Endothelial cell of umbilical vein (primary cell): ENCODE measurements around the gene MTARC2. TPM values are rescaled to one million over a fixed set of nuclear protein-coding genes. Genes with fewer than 3 reads are reported as not detected.

Experiments
- BruUV-seq: library from RNA; stranded (reverse); fragments of 400-500 nt; replicated peaks from 2 replicates; lab custom pipeline; 2021; lab: Mats Ljungman, UMichigan
- CTCF ChIA-PET: fragments of 300-600, 350-600 bp; sonication (Branson Sonifier 250); formaldehyde crosslinking; loops from one replicate; lab custom pipeline; 2021; ENCODE audit warnings: antibody characterized with exemption, inconsistent platforms; lab: Charles Lee
- POLR2A ChIA-PET: fragments of 300-600, 350-600 bp; sonication (Branson Sonifier 250); formaldehyde crosslinking; loops from one replicate; lab custom pipeline; 2021; ENCODE audit warnings: antibody characterized with exemption, inconsistent platforms; lab: Charles Lee
- DNase-seq: peaks from one replicate; pipeline ENCODE4 v3.0.0-alpha.2; 2011; ENCODE audit warnings: low read depth, low spot score
- FAIRE-seq: peaks from 2 replicates; lab custom pipeline; 2011; peaks lifted over from hg19 to GRCh38; lab: Jason Lieb, UNC
- H2AFZ ChIP-seq: 2 replicates; pipeline ENCODE4 v1.6.0; 2012; ENCODE audit warnings: low read depth, low read length, control low read depth, inconsistent platforms
- H3K27ac ChIP-seq: 2 replicates; pipeline ENCODE4 v1.5.1; 2011; ENCODE audit warnings: low read depth, mild to moderate bottlenecking, control low read depth, low read length, moderate library complexity; ENCODE audit not compliant: insufficient read depth
- H3K27me3 ChIP-seq, 2 experiments: 2 replicates each; pipeline versions ENCODE4 v1.6.0 to v1.6.1; 2011; ENCODE audit warnings: low read length in 2 of 2, mixed read lengths in 1 of 2; ENCODE audit not compliant: control insufficient read depth in 2 of 2, insufficient read depth in 2 of 2
- H3K36me3 ChIP-seq, 2 experiments: 2 replicates in 1 of 2; 3 replicates in 1 of 2; pipeline ENCODE4 v1.5.1; 2011; ENCODE audit warnings: low read length in 2 of 2, mild to moderate bottlenecking in 1 of 2, moderate library complexity in 1 of 2; ENCODE audit not compliant: control insufficient read depth in 2 of 2, insufficient read depth in 2 of 2; ENCODE audit errors: extremely low read depth in 1 of 2
- H3K4me1 ChIP-seq: 3 replicates; pipeline ENCODE4 v1.5.1; 2011; ENCODE audit warnings: mild to moderate bottlenecking, low read length; ENCODE audit not compliant: control insufficient read depth, insufficient read depth; ENCODE audit errors: extremely low read depth
- H3K4me2 ChIP-seq: 2 replicates; pipeline ENCODE4 v1.6.1; 2011; ENCODE audit warnings: low read length, control low read depth, mixed read lengths; ENCODE audit not compliant: insufficient read depth
- H3K4me3 ChIP-seq, 3 experiments: fragments of 200-600 bp in 1 of 3; sonication (generic), shearing (Covaris generic) in 1 of 3; replicated peaks in 1 of 3; 2 replicates each; pipeline ENCODE4 v1.5.1; 2011 to 2016; ENCODE audit warnings: control low read depth in 3 of 3, low read length in 3 of 3, mild to moderate bottlenecking in 2 of 3, inconsistent platforms in 1 of 3, low read depth in 1 of 3, moderate library complexity in 1 of 3; ENCODE audit not compliant: insufficient read depth in 1 of 3
- H3K79me2 ChIP-seq: 2 replicates; pipeline ENCODE4 v1.6.0; 2012; ENCODE audit warnings: low read length, inconsistent platforms; ENCODE audit not compliant: control insufficient read depth, insufficient read depth
- H3K9ac ChIP-seq: replicated peaks from 2 replicates; pipeline ENCODE3; 2011; ENCODE audit warnings: low read length, control low read depth; ENCODE audit not compliant: insufficient read depth; ENCODE audit errors: extremely low read depth
- H3K9me1 ChIP-seq: replicated peaks from 3 replicates; pipeline ENCODE4 v1.6.0; 2011; ENCODE audit warnings: mild to moderate bottlenecking, low read length; ENCODE audit not compliant: control insufficient read depth, insufficient read depth; ENCODE audit errors: extremely low read depth
- H3K9me3 ChIP-seq: replicated peaks from 2 replicates; pipeline ENCODE4 v1.5.1; 2012; ENCODE audit warnings: low read length, inconsistent platforms; ENCODE audit not compliant: control insufficient read depth, insufficient read depth
- H4K20me1 ChIP-seq: replicated peaks from 2 replicates; pipeline ENCODE3; 2011; ENCODE audit warnings: mild to moderate bottlenecking, low read length; ENCODE audit not compliant: control insufficient read depth, insufficient read depth; ENCODE audit errors: extremely low read depth
- CTCF ChIP-seq, 2 donors: IDR thresholded peaks; 1 replicate in 1 of 2; 2 replicates in 1 of 2; pipeline ENCODE4 v1.5.1; 2011; ENCODE audit warnings: low read length in 2 of 2, mild to moderate bottlenecking in 2 of 2, moderate library complexity in 2 of 2, control low read depth in 1 of 2, inconsistent platforms in 1 of 2, low read depth in 1 of 2; ENCODE audit not compliant: insufficient read depth in 1 of 2; ENCODE audit errors: extremely low read depth in 1 of 2
- EZH2 ChIP-seq: IDR thresholded peaks from 2 replicates; pipeline ENCODE4 v1.6.1; 2012; ENCODE audit warnings: borderline replicate concordance, low read depth, mild to moderate bottlenecking, moderate library complexity, low read length, inconsistent platforms; ENCODE audit not compliant: severe bottlenecking
- GATA2 ChIP-seq: IDR thresholded peaks from 2 replicates; pipeline ENCODE4 v1.7.0; 2011; ENCODE audit warnings: low read depth, mild to moderate bottlenecking, moderate library complexity, mixed read lengths, low read length; ENCODE audit not compliant: insufficient read length, insufficient read depth
- JUN ChIP-seq: IDR thresholded peaks from 2 replicates; pipeline ENCODE4 v1.6.1; 2011; ENCODE audit warnings: borderline replicate concordance, low read depth; ENCODE audit not compliant: insufficient read length, insufficient read depth
- MAX ChIP-seq: IDR thresholded peaks from 2 replicates; pipeline ENCODE4 v1.6.1; 2011; ENCODE audit not compliant: insufficient read depth, insufficient read length
- MYC ChIP-seq: IDR thresholded peaks from one replicate; pipeline ENCODE4 v1.6.1; 2011; ENCODE audit warnings: mild to moderate bottlenecking, low read depth, low read length
- POLR2A ChIP-seq: IDR thresholded peaks from 2 replicates; pipeline ENCODE4 v1.6.1; 2012; ENCODE audit warnings: low read depth, mild to moderate bottlenecking, control low read depth, low read length
- dilution Hi-C: fragments of 300-500 bp; cut with MboI; formaldehyde crosslinking; loops from one replicate; pipeline ENCODE4 v1.15.0; 2019; ENCODE audit warnings: low sequenced_read_pairs; ENCODE audit not compliant: extremely low pct_ligation_motif_present
- intact Hi-C: fragments of 100-400 bp; cut with micrococcal nuclease; formaldehyde crosslinking; loops from one replicate; pipeline ENCODE4 v1.10.0; 2022
- polyA plus RNA-seq, 4 experiments: library from polyadenylated mRNA; depleted of rRNA in 3 of 4; stranded (reverse) in 3 of 4; unstranded in 1 of 4; fragments of >200 nt; gene quantifications; 2 replicates each; pipeline versions ENCODE4 v1.2.1 to v1.2.3, GENCODE V29; 2011 to 2012; ENCODE audit warnings: missing spikeins in 1 of 4
- total RNA-seq: library from RNA; stranded (reverse); gene quantifications from 2 replicates; pipeline ENCODE4 v1.2.3, GENCODE V29; 2021

MTARC2 gene
- total and polyA plus RNA-seq, 2 donors (not counting 3 experiments of a cell fraction or from before 2014, with no cell fraction given), result 9.8 to 14.1 TPM

GRCh38 chr1:220741825-220742224, 6.3 kb upstream of the MTARC2 start:
- intact Hi-C loops (no loop called here), dilution Hi-C loops (no loop called here)
- ChIA-PET POLR2A (no interaction called here), CTCF (interaction anchor here (3.5 kb wide), 1 partner anchor 9 kb away, joined by 19 read pairs; no protein-coding TSS in a partner anchor)
- no peaks in the 10 kb centered on the region for H3K27me3 ChIP-seq
- no TSS peak for BruUV-seq
- no peak overlapping the region for H3K27ac ChIP-seq
- no peaks in the 10 kb centered on the region for H3K4me1 ChIP-seq
- H3K9me3 ChIP-seq, result no peaks in the 10 kb centered on the region
- H3K4me3 ChIP-seq, result no peak overlapping the region
- no peak for TF ChIP-seq CTCF (IDR thresholded peaks at IDR 0.05; ENCODE audit: extremely low read depth in 1 of 2, insufficient read depth in 1 of 2, low read depth in 1 of 2, low read length in 2 of 2)
- TF ChIP-seq GATA2, result no peak
- TF ChIP-seq JUN, result no peak
- TF ChIP-seq MYC, result no peak
- TF ChIP-seq EZH2, result no peak
- no peak for TF ChIP-seq MAX
- no peak for TF ChIP-seq POLR2A
- H3K4me2 ChIP-seq, result no peak overlapping the region
- no peak overlapping the region for H2AFZ ChIP-seq
- H3K36me3 ChIP-seq, result no peaks in the 10 kb centered on the region
- no peak overlapping the region for H3K9ac ChIP-seq
- H3K9me1 ChIP-seq, result no peaks in the 10 kb centered on the region
- no peaks in the 10 kb centered on the region for H4K20me1 ChIP-seq
- FAIRE-seq (no peak), DNase-seq (no peak)
- H3K79me2 ChIP-seq, result no peaks in the 10 kb centered on the region
